Right atrium auricular region (tissue), 2 donors: ENCODE data around the gene NAV2. TPM values are rescaled to one million over a fixed set of nuclear protein-coding genes. Genes with fewer than 3 reads are reported as not detected.

Experiments
- DNase-seq: peaks from one replicate; pipeline ENCODE4 v3.0.0-alpha.2; 2019; ENCODE audit warnings: low spot score
- H3K27ac ChIP-seq, 2 donors: fragments of 200-600 bp; sonication (generic); 1 replicate in 1 of 2; 2 replicates in 1 of 2; pipeline ENCODE4 v1.5.1; 2016 to 2019
- H3K27me3 ChIP-seq, 2 donors: fragments of 200-600 bp; sonication (generic); one replicate each; pipeline versions ENCODE4 v1.5.1 to v1.6.0; 2017 to 2019
- H3K36me3 ChIP-seq: fragments of 200-600 bp; sonication (generic); one replicate; pipeline ENCODE4 v1.5.1; 2016
- H3K4me1 ChIP-seq, 2 donors: fragments of 200-600 bp; sonication (generic); one replicate each; pipeline versions ENCODE4 v1.5.1 to v1.6.0; 2017 to 2019
- H3K4me3 ChIP-seq, 2 donors: fragments of 200-600 bp; sonication (generic); 1 replicate in 1 of 2; 2 replicates in 1 of 2; pipeline ENCODE4 v1.5.1; 2017 to 2019; ENCODE audit warnings: mild to moderate bottlenecking in 1 of 2, moderate library complexity in 1 of 2
- H3K9me3 ChIP-seq, 2 donors: fragments of 200-600 bp; sonication (generic); one replicate each; pipeline ENCODE4 v1.5.1; 2019
- total RNA-seq, 2 donors: library from RNA; depleted of rRNA; stranded (reverse); fragments of >200 nt; gene quantifications; one replicate each; pipeline ENCODE4 v1.1.0, GENCODE V29; 2016
- TF ChIP-seq, protein P1 (sequence below), 2 donors: fragments of 200-600 bp; sonication (generic); IDR thresholded peaks; one replicate each; pipeline ENCODE4 v1.5.1; 2019; ENCODE audit warnings: antibody characterized with exemption in 2 of 2

The NAV2 gene, protein sequence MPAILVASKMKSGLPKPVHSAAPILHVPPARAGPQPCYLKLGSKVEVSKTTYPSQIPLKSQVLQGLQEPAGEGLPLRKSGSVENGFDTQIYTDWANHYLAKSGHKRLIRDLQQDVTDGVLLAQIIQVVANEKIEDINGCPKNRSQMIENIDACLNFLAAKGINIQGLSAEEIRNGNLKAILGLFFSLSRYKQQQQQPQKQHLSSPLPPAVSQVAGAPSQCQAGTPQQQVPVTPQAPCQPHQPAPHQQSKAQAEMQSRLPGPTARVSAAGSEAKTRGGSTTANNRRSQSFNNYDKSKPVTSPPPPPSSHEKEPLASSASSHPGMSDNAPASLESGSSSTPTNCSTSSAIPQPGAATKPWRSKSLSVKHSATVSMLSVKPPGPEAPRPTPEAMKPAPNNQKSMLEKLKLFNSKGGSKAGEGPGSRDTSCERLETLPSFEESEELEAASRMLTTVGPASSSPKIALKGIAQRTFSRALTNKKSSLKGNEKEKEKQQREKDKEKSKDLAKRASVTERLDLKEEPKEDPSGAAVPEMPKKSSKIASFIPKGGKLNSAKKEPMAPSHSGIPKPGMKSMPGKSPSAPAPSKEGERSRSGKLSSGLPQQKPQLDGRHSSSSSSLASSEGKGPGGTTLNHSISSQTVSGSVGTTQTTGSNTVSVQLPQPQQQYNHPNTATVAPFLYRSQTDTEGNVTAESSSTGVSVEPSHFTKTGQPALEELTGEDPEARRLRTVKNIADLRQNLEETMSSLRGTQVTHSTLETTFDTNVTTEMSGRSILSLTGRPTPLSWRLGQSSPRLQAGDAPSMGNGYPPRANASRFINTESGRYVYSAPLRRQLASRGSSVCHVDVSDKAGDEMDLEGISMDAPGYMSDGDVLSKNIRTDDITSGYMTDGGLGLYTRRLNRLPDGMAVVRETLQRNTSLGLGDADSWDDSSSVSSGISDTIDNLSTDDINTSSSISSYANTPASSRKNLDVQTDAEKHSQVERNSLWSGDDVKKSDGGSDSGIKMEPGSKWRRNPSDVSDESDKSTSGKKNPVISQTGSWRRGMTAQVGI (N-terminal part only)
- total RNA-seq, result 10 to 100 TPM; 11.4 to 19.2 TPM

DNA sequence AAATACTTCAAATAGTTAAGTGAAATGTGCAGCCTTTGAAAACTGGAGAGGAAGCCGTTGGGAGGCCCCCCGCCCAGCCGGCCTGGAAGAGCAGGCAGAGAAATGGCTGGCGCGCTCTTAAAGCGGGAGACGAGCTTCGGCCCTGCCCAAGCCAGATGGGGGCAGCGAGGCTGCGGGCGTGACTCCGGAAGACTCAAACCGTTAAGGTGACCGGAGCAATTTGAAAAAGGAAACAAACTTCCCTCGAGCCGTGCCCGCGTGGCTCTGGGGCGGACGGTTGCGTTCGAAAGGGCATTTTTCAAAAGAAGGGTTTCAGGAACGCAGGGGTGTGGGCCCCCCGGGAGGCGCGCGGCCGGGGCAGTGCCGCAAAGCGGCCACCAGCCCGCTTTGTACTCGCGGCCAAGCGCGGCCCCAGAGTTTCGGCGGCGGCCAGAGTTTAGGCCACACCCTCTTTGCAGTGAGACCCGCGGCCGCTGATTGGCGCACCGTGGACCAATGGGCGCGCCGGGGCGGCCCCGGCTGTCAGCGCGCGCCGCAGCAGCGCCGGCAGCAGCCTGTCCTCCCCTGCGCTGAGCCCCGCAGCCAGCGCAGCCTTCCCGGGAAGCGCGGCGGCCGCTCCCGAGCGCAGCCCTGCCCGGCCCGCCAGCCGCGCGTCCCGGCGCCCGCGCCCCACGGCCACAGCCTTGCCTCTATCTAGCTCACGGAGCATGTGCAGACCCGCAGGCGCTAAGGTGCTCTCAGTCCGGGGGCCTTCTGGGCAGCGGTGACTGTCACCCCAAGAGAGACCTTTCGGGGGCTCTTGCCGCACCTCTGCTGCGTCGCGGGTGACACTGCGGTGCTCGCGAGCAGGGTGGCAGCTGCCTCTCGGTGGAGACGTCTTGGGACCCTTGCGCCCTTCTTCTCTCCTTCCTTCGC, at the start of gene NAV2:
TSS of gene NAV2 (plus strand) at position 557 of the 915 bp plus-strand sequence. CDS start 859 bp downstream, outside the sequence.
- TF ChIP-seq, protein P1, sequence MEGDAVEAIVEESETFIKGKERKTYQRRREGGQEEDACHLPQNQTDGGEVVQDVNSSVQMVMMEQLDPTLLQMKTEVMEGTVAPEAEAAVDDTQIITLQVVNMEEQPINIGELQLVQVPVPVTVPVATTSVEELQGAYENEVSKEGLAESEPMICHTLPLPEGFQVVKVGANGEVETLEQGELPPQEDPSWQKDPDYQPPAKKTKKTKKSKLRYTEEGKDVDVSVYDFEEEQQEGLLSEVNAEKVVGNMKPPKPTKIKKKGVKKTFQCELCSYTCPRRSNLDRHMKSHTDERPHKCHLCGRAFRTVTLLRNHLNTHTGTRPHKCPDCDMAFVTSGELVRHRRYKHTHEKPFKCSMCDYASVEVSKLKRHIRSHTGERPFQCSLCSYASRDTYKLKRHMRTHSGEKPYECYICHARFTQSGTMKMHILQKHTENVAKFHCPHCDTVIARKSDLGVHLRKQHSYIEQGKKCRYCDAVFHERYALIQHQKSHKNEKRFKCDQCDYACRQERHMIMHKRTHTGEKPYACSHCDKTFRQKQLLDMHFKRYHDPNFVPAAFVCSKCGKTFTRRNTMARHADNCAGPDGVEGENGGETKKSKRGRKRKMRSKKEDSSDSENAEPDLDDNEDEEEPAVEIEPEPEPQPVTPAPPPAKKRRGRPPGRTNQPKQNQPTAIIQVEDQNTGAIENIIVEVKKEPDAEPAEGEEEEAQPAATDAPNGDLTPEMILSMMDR (IDR thresholded peaks at IDR 0.05), result peak in 1 of 2 donors; percentile 18
- H3K4me1 ChIP-seq, result peaks cover 0 to 53% of the 10 kb centered on the region in 2 donors
- peak; percentile 95 for DNase-seq

DNA sequence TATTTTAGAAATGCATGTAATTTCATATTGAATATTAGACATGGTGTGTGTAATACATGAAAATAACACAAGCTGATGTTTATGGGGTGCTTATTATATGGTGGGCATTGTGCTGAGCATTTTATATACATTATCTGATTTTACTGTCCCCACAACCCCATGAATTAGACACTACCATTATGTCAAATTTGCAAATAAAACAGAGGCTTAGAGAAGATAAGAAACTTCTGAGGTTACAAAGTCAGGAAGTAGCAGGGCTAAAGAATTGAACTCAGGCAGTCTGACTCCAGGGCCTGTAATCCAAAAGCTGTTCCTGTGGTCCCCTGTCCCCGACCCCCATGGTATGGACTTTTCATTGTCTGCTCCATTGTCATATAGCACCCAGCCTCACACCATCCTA, 49.4 kb upstream of the NAV2 start:
- no peaks in the 10 kb centered on the region for H3K36me3 ChIP-seq
- no peak for DNase-seq
- no peaks in the 10 kb centered on the region for H3K9me3 ChIP-seq
- TF ChIP-seq, protein P1 (IDR thresholded peaks at IDR 0.05), result no peak
- no peaks in the 10 kb centered on the region for H3K27me3 ChIP-seq
- H3K27ac ChIP-seq, result no peak overlapping the region
- peaks cover 0 to 12% of the 10 kb centered on the region in 2 donors for H3K4me1 ChIP-seq
- no peak overlapping the region for H3K4me3 ChIP-seq

More for the DNA sequence above, at the start of gene NAV2:
- Histone ChIP-seq H3K9me3 (no peaks in the 10 kb centered on the region), H3K27me3 (no peaks in the 10 kb centered on the region), H3K36me3 (no peaks in the 10 kb centered on the region), H3K4me3 (peak within 1 kb of the TSS; percentile 69 to 80), H3K27ac (peak within 1 kb of the TSS; percentile 95 to 96)

DNA sequence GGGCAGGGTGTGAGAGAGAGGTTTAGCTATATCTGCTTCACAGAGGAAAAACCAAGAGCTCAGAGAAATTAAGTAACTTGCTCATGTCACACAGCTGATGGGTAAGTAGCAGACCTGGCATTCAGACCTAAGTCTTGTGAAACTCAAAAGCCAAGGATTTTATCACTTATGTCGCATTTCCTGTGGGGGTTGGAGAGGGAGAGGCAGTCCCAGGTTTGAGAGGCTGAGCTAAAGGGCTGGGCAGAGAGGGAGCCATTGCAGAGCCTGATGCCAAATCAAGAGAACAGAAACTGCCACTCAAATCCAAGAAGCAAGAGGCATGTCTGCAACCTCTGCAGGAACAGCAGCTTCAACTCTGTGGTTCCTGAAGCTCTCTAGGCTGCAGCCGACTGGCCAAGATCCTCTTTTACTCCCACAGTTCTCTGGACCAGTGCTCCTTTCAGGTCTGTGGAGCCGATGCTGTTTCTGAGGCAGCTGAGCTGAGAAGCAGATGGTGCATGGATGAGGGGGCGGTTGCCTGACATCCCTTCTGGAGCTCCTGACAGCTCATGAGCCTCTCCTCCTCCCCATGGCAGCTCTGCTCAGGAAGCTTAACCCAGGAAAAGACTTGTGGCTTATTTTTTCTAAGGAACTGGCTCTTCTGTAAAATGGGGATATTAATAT, 47.6 kb upstream of the NAV2 start:
- peak; percentile 77 for DNase-seq
- Histone ChIP-seq H3K9me3 (no peaks in the 10 kb centered on the region), H3K36me3 (no peaks in the 10 kb centered on the region), H3K27ac (no peak overlapping the region), H3K4me1 (peaks cover 0 to 12% of the 10 kb centered on the region in 2 donors), H3K4me3 (no peak overlapping the region), H3K27me3 (no peaks in the 10 kb centered on the region)
- TF ChIP-seq, protein P1 (IDR thresholded peaks at IDR 0.05), result no peak

DNA sequence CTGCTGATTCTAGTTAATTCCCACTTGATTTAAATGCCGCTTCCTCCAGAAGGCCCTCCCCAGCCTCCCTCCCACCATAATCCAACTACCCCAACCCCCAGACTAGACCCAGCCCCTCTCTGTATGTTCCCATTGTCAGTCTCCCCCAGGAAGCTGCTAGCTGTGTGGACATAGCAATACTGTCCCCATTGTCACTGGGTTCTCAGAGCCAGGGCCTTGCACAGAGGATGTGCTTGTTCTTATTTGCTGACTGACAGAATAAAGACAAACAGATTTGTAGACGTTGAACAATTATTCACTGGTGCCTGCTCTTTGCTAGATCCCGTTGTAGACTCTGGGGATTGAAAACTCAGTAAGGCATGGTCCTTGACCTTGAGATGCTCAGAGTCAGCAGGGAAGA, 45.7 kb upstream of the NAV2 start:
- DNase-seq, result no peak
- Histone ChIP-seq H3K9me3 (no peaks in the 10 kb centered on the region), H3K4me3 (no peak overlapping the region), H3K36me3 (no peaks in the 10 kb centered on the region), H3K27me3 (no peaks in the 10 kb centered on the region), H3K4me1 (peaks cover 0 to 12% of the 10 kb centered on the region in 2 donors), H3K27ac (no peak overlapping the region)
- TF ChIP-seq, protein P1 (IDR thresholded peaks at IDR 0.05), result no peak
